Liver (tissue), 3 donors: ENCODE data around the gene PPFIBP1.

Experiments
- CTCF ChIP-seq: fragments of 150-350 bp; IDR thresholded peaks from 2 replicates; pipeline ENCODE4 v1.5.1; 2017; ENCODE audit warnings: improper control_type of control experiment, low read depth, low read length; ENCODE audit not compliant: missing input control
- GABPA ChIP-seq, 2 donors: IDR thresholded peaks in 1 of 2; conservative IDR thresholded peaks in 1 of 2; 2 replicates each; pipeline ENCODE4 v1.6.1; 2016; ENCODE audit warnings: antibody characterized with exemption in 2 of 2, mild to moderate bottlenecking in 1 of 2, moderate library complexity in 1 of 2
- MAX ChIP-seq: IDR thresholded peaks from 2 replicates; pipeline ENCODE4 v1.6.1; 2016; ENCODE audit warnings: antibody characterized with exemption
- YY1 ChIP-seq: IDR thresholded peaks from 2 replicates; pipeline ENCODE4 v1.6.1; 2016; ENCODE audit warnings: antibody characterized with exemption, mild to moderate bottlenecking
- donor health status: healthy.
- donor health status: healthy.

GRCh38 chr12:27560126-27560525 is 36.1 kb downstream of the PPFIBP1 start:
- TF ChIP-seq CTCF (no peak), YY1 (no peak), GABPA (IDR thresholded peaks at IDR 0.05 in 1 of 2, conservative IDR thresholded peaks at IDR 0.05 in 1 of 2) (no peak), MAX (no peak)
